Liver (tissue), 3 donors: ENCODE data around the gene DPAGT1.

Experiments
- ATF3 ChIP-seq: IDR thresholded peaks from 2 replicates; pipeline ENCODE4 v1.6.1; 2016; ENCODE audit warnings: antibody characterized with exemption
- CTCF ChIP-seq: fragments of 150-350 bp; IDR thresholded peaks from 2 replicates; pipeline ENCODE4 v1.5.1; 2017; ENCODE audit warnings: improper control_type of control experiment, low read depth, low read length; ENCODE audit not compliant: missing input control
- FOXA1 ChIP-seq: IDR thresholded peaks from 2 replicates; pipeline ENCODE4 v1.6.1; 2016; ENCODE audit warnings: antibody characterized with exemption
- HNF4G ChIP-seq: IDR thresholded peaks from 2 replicates; pipeline ENCODE4 v1.6.1; 2016; ENCODE audit warnings: antibody characterized with exemption
- JUND ChIP-seq, 2 donors: IDR thresholded peaks; 2 replicates each; pipeline ENCODE4 v1.6.1; 2016; ENCODE audit warnings: antibody characterized with exemption in 2 of 2
- MAX ChIP-seq: IDR thresholded peaks from 2 replicates; pipeline ENCODE4 v1.6.1; 2016; ENCODE audit warnings: antibody characterized with exemption
- NR2F2 ChIP-seq: IDR thresholded peaks from 2 replicates; pipeline ENCODE4 v1.6.1; 2016; ENCODE audit warnings: antibody characterized with exemption
- RAD21 ChIP-seq, 2 donors: IDR thresholded peaks; 2 replicates each; pipeline ENCODE4 v1.6.1; 2016; ENCODE audit warnings: antibody characterized with exemption in 2 of 2, mild to moderate bottlenecking in 2 of 2
- REST ChIP-seq: IDR thresholded peaks from 2 replicates; pipeline ENCODE4 v1.6.1; 2016; ENCODE audit warnings: antibody characterized with exemption, mild to moderate bottlenecking
- SP1 ChIP-seq: IDR thresholded peaks from 2 replicates; pipeline ENCODE4 v1.6.1; 2018; ENCODE audit warnings: antibody characterized with exemption, mild to moderate bottlenecking
- TAF1 ChIP-seq: conservative IDR thresholded peaks from 2 replicates; pipeline ENCODE4 v1.6.1; 2016; ENCODE audit warnings: antibody characterized with exemption, mild to moderate bottlenecking
- ZBTB33 ChIP-seq: IDR thresholded peaks from 2 replicates; pipeline ENCODE4 v1.6.1; 2016; ENCODE audit warnings: antibody characterized with exemption
- donor health status: healthy.
- donor health status: healthy.

GRCh38 chr11:119054418-119054817, 47.2 kb downstream of the DPAGT1 start:
- TF ChIP-seq SP1 (no peak), CTCF (no peak), TAF1 (no peak), RAD21 (IDR thresholded peaks at IDR 0.05) (no peak), ZBTB33 (no peak), MAX (no peak), REST (no peak), NR2F2 (no peak), HNF4G (no peak), FOXA1 (no peak), ATF3 (no peak), JUND (IDR thresholded peaks at IDR 0.05) (no peak)
